Heart right ventricle (tissue), 16 donors: ENCODE data around the gene FREM1. TPM values are rescaled to one million over a fixed set of nuclear protein-coding genes. Genes with fewer than 3 reads are reported as not detected.

Experiments used
- ATAC-seq, 8 donors: fragments of 200-7000 bp; cut with Tn5 transposase; one replicate each; pipeline ENCODE4 v1.9.1; 2020; ENCODE audit warnings: mild to moderate bottlenecking in 8 of 8, moderate library complexity in 8 of 8, moderate number of reproducible peaks in 1 of 8
- DNase-seq, 2 donors: peaks; one replicate each; pipeline ENCODE4 v3.0.0-alpha.2; 2020
- H3K27ac ChIP-seq, 10 donors: fragments of 200-600 bp; sonication (generic) in 2 of 10; one replicate each; pipeline versions ENCODE4 v1.5.0 to v1.8.0; 2020 to 2022; ENCODE audit warnings: mild to moderate bottlenecking in 3 of 10
- H3K27me3 ChIP-seq, 7 donors: fragments of 200-600 bp; one replicate each; pipeline ENCODE4 v1.8.0; 2021 to 2022; ENCODE audit warnings: mild to moderate bottlenecking in 2 of 7
- H3K36me3 ChIP-seq, 9 donors: fragments of 200-600 bp; sonication (generic) in 1 of 9; one replicate each; pipeline versions ENCODE4 v1.5.0 to v1.8.0; 2020 to 2022; ENCODE audit warnings: mild to moderate bottlenecking in 2 of 9
- H3K4me1 ChIP-seq, 9 donors: fragments of 200-600 bp; sonication (generic) in 1 of 9; one replicate each; pipeline versions ENCODE4 v1.5.0 to v1.8.0; 2020 to 2022; ENCODE audit warnings: mild to moderate bottlenecking in 4 of 9
- H3K4me3 ChIP-seq, 10 donors: fragments of 200-600 bp; sonication (generic) in 2 of 10; one replicate each; pipeline versions ENCODE4 v1.5.0 to v1.8.0; 2020 to 2022; ENCODE audit warnings: mild to moderate bottlenecking in 7 of 10, moderate library complexity in 2 of 10
- H3K9me3 ChIP-seq, 11 donors: fragments of 200-600 bp in 10 of 11; sonication (generic) in 2 of 11; one replicate each; pipeline versions ENCODE4 v1.5.0 to v1.8.0; 2013 to 2022; ENCODE audit warnings: mild to moderate bottlenecking in 2 of 11, control low read depth in 1 of 11, moderate library complexity in 1 of 11
- WGBS, 2 donors: extraction: QIAGEN DNeasy Blood & Tissue Kit; methylation state at CpG; one replicate each; pipeline ENCODE4 v1.1.7; 2013; ENCODE audit warnings: inconsistent platforms in 1 of 2; 5-methylcytosine and 5-hydroxymethylcytosine counted together
- intact Hi-C, 10 donors: fragments of 100-400 bp; cut with DNase I; formaldehyde crosslinking; loops; one replicate each; pipeline versions ENCODE4 v1.11.1 to v1.14.2; 2022
- polyA plus RNA-seq, 2 donors: library from polyadenylated mRNA; stranded (reverse); fragments of 200-250 nt; gene quantifications; one replicate each; pipeline ENCODE4 v1.2.3, GENCODE V29; 2013
- total RNA-seq, 10 donors: library from RNA; stranded (reverse); fragmentation: NEBNext Ultra II Directional in 3 of 10; extraction: Animal tissue kit (Norgen Biotek cat#: 25700) in 3 of 10; gene quantifications; one replicate each; pipeline versions ENCODE4 v1.2.1 to v1.2.4, GENCODE V29; 2021 to 2023
- TF ChIP-seq, protein P1 (sequence below), 9 donors: fragments of 200-600 bp; sonication (generic) in 2 of 9; IDR thresholded peaks; one replicate each; pipeline versions ENCODE4 v1.5.0 to v1.8.0; 2021 to 2022; ENCODE audit warnings: antibody characterized with exemption in 9 of 9, mild to moderate bottlenecking in 5 of 9, moderate library complexity in 1 of 9
- donor health status: Arrhythmogenic right ventricular cardiomyopathy.
- donor health status: ischemic (EF 13 %, LVEDD 7.1; RV severe dilation, severe dysfunction).
- donor health status: healthy with polysubstance abuse.
- donor health status: DM: no; HTN: yes; CAD: no.
- donor health status: DM: no; HTN: no; CAD: no.
- donor health status: ischemic (EF 25% LVEDD 6.9; RV normal size, moderate dysfunction).
- donor health status: ischemic (EF 25% LVEDD 5.7; RV mildly dilated, moderate dysfunction).
- donor health status: healthy.
- donor health status: DM: yes; HTN: yes; CAD: no.
- donor health status: Ischemic cardiomyopathy.
- donor health status: ischemic (EF 35%, LVEDD 5.7; RV mildly dilated, moderate dysfunction).
- donor health status: nonischemic (EF 11% LVEDD 7.7; RV severe dilation, severe dysfunction).
- donor health status: DM: yes; HTN: yes; CAD: no.
- donor health status: PGD.
- donor health status: ischemic (EF 29% LVEDD 5.4; RV normal size, mild dysfunction).
- donor health status: nonischemic (EF 23%, LVEDD 6.1; RV moderate dilation, normal function).

The FREM1 gene
- total and polyA plus RNA-seq, 12 donors, result 0.59 to 5.9 (median 3.1) TPM

DNA sequence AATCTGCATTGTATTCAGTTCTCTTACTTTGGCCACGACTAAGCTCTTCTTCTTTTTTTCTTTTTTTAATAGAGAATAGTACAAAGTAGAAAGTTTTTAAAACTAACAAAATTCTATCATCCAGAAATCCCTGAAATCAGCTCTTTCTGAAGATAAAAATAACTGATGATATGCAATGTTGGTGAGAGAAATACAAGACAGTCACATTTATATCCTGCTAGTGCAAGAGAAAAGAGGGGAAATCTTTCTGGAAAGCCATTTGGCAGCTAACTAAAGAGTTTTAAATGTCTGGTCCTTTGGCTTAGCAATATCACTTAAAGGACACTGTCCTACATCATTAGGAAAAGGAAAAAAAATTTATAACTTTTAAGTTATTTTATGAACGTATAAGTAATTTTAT is 27.0 kb upstream of the FREM1 start:
- no peaks in the 10 kb centered on the region for H3K27me3 ChIP-seq
- H3K27ac ChIP-seq, result no peak overlapping the region
- ATAC-seq (no peak), DNase-seq (no peak)
- no peak overlapping the region for H3K4me3 ChIP-seq
- no peaks in the 10 kb centered on the region for H3K9me3 ChIP-seq
- 68 to 76% methylated on average over 2 of the region's 2 CpGs for WGBS, 2 donors
- TF ChIP-seq, protein P1, sequence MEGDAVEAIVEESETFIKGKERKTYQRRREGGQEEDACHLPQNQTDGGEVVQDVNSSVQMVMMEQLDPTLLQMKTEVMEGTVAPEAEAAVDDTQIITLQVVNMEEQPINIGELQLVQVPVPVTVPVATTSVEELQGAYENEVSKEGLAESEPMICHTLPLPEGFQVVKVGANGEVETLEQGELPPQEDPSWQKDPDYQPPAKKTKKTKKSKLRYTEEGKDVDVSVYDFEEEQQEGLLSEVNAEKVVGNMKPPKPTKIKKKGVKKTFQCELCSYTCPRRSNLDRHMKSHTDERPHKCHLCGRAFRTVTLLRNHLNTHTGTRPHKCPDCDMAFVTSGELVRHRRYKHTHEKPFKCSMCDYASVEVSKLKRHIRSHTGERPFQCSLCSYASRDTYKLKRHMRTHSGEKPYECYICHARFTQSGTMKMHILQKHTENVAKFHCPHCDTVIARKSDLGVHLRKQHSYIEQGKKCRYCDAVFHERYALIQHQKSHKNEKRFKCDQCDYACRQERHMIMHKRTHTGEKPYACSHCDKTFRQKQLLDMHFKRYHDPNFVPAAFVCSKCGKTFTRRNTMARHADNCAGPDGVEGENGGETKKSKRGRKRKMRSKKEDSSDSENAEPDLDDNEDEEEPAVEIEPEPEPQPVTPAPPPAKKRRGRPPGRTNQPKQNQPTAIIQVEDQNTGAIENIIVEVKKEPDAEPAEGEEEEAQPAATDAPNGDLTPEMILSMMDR (IDR thresholded peaks at IDR 0.05), result no peak
- H3K4me1 ChIP-seq, result peaks cover 0 to 5% (median 0%) of the 10 kb centered on the region in 9 donors
- H3K36me3 ChIP-seq, result no peaks in the 10 kb centered on the region
- intact Hi-C loops, result no loop called here

DNA sequence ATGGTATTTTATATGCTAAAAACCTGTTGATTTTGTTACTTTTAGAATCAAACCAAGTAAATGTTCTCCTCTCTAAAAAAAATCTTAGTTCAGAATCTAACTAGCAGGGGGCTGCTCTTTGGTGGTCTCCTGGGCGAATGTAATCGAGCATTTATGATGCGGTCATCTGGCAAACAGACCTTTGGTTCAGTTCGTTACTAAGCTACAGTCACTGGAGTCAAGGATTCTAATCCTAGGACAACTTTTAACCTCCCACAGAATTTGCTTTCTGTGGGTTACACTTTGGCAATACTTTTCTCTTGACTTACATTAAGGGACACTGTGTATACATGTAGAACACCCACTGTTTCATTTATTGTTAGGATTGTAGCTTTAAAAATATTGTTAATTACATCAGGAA is 26.3 kb upstream of the FREM1 start:
- Histone ChIP-seq H3K27me3 (no peaks in the 10 kb centered on the region), H3K4me3 (no peak overlapping the region), H3K27ac (peak overlapping the region in 3 of 10 donors; percentile 2 to 12 (median 12)), H3K36me3 (no peaks in the 10 kb centered on the region), H3K4me1 (peaks cover 0 to 5% (median 0%) of the 10 kb centered on the region in 9 donors), H3K9me3 (no peaks in the 10 kb centered on the region)
- intact Hi-C loops, result no loop called here
- WGBS, 2 donors, result 71 to 76% methylated on average over 4 of the region's 4 CpGs
- TF ChIP-seq, protein P1 (IDR thresholded peaks at IDR 0.05), result no peak
- DNase-seq (no peak), ATAC-seq (no peak)

DNA sequence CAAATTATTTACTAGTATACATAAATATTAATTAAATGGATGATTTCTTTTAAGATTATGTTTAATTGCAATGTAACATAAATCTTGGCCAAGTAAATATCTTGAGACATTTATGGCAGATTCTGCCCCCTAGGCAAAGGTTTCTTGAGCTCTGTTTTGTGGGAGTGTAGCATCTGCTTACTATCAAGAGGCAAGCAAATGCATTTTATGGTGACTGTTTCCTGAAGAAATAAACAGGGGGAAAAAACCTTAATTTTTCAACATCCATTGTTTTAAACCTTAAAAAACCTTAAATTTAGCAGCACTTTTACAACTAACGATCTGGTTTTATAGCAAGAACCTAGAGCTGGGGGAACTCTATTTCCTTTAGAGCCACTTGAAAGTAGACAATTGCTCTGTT is 25.7 kb upstream of the FREM1 start:
- Histone ChIP-seq H3K27me3 (no peaks in the 10 kb centered on the region), H3K4me3 (no peak overlapping the region), H3K9me3 (no peaks in the 10 kb centered on the region), H3K27ac (peak overlapping the region in 2 of 10 donors; percentile 2 to 7), H3K4me1 (peaks cover 0 to 5% (median 0%) of the 10 kb centered on the region in 9 donors), H3K36me3 (no peaks in the 10 kb centered on the region)
- DNase-seq, result no peak
- intact Hi-C loops, result no loop called here
- TF ChIP-seq, protein P1 (IDR thresholded peaks at IDR 0.05), result no peak
- 42 to 65% methylated on average over 1 of the region's 1 CpG for WGBS, 2 donors
- no peak for ATAC-seq

DNA sequence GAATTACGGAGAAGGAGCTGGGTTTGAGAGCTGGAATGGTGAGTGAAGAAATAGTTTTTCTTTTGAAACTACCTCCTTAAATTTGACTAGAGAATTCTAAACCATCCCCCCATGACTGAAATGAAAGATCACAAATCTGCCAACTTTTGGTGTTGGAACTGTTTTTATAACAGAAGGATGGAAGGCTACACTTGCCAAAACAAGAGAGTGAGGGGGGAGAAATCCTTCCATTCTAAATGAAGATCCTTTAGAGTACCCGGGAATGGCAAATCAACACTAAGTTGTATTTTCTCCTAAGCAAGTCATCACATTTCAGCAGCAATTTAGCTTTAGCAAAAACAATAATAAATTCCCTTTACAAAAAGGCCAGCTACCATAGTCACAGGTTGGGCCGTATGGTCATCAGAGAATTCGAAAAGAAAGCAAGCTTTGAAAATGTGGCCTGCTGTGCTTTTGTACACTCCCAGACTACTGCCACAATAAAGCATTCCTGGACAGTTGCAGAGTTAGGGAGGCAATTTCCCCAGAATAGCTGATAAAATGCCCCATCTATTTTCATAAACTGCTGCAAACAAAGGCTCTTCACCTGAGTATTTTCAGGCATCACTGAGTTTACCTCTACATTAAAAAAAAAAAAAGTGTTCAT is 25.0 kb upstream of the FREM1 start:
- ATAC-seq (peak in 2 of 8 donors; percentile 47 to 58), DNase-seq (no peak)
- intact Hi-C loops, result no loop called here
- TF ChIP-seq, protein P1 (IDR thresholded peaks at IDR 0.05), result no peak
- no peaks in the 10 kb centered on the region for H3K9me3 ChIP-seq
- no peaks in the 10 kb centered on the region for H3K27me3 ChIP-seq
- H3K4me1 ChIP-seq, result peaks cover 0 to 5% (median 0%) of the 10 kb centered on the region in 9 donors
- 71 to 75% methylated on average over 4 of the region's 4 CpGs for WGBS, 2 donors
- H3K36me3 ChIP-seq, result no peaks in the 10 kb centered on the region
- no peak overlapping the region for H3K4me3 ChIP-seq
- H3K27ac ChIP-seq, result peak overlapping the region in 6 of 10 donors; percentile 17 to 37 (median 27)
